HepG2 (cell line): ENCODE measurements around the gene H1-8. TPM values are rescaled to one million over a fixed set of nuclear protein-coding genes. Genes with fewer than 3 reads are reported as not detected.

Source experiments
- FOXA1 ChIP-seq, 2 experiments: fragments of 450-650 bp in 1 of 2; sonication (generic) in 1 of 2; formaldehyde crosslinking in 1 of 2; IDR thresholded peaks; 2 replicates each; pipeline versions ENCODE4 v1.4.0 to v1.6.1; 2016 to 2020; ENCODE audit warnings: missing genetic modification reagents in 1 of 2
- FOXP1 ChIP-seq, 2 experiments: fragments of 450-650 bp in 1 of 2; IDR thresholded peaks; 2 replicates each; pipeline ENCODE4 v1.6.1; 2017 to 2018; ENCODE audit warnings: antibody characterized with exemption in 1 of 2
- HINFP ChIP-seq: sonication (generic); formaldehyde crosslinking; IDR thresholded peaks from 2 replicates; pipeline ENCODE4 v1.4.0; 2020; ENCODE audit warnings: low read depth, mild to moderate bottlenecking, missing genetic modification reagents
- KAT7 ChIP-seq: IDR thresholded peaks from 2 replicates; pipeline ENCODE4 v1.6.1; 2018; ENCODE audit warnings: borderline replicate concordance, missing compliant biosample characterization
- MEIS2 ChIP-seq: sonication (generic); formaldehyde crosslinking; IDR thresholded peaks from 2 replicates; pipeline ENCODE4 v1.9.0; 2021; ENCODE audit warnings: mild to moderate bottlenecking, missing genetic modification reagents
- MTF2 ChIP-seq: sonication (generic); formaldehyde crosslinking; IDR thresholded peaks from 2 replicates; pipeline ENCODE4 v1.5.0; 2020; ENCODE audit warnings: missing genetic modification reagents, borderline replicate concordance
- NFKBIZ ChIP-seq: IDR thresholded peaks from 2 replicates; pipeline ENCODE4 v1.6.1; 2018; ENCODE audit warnings: missing genetic modification reagents, missing compliant biosample characterization
- NR2F2 ChIP-seq: IDR thresholded peaks from 2 replicates; pipeline ENCODE4 v1.6.1; 2012; ENCODE audit warnings: low read depth, inconsistent platforms, borderline replicate concordance
- PRMT3 ChIP-seq: sonication (generic); formaldehyde crosslinking; IDR thresholded peaks from 2 replicates; pipeline ENCODE4 v1.8.1; 2022; ENCODE audit warnings: low read depth, mild to moderate bottlenecking, moderate library complexity, missing genetic modification reagents, borderline replicate concordance
- SKIL ChIP-seq: sonication (generic); formaldehyde crosslinking; IDR thresholded peaks from 2 replicates; pipeline ENCODE4 v1.8.0; 2022; ENCODE audit warnings: missing genetic modification reagents, mild to moderate bottlenecking, moderate library complexity, borderline replicate concordance
- TOPORS ChIP-seq: sonication (generic); formaldehyde crosslinking; IDR thresholded peaks from 2 replicates; pipeline ENCODE4 v1.8.0; 2023; ENCODE audit warnings: mild to moderate bottlenecking, missing genetic modification reagents
- ZMYM4 ChIP-seq: sonication (generic); formaldehyde crosslinking; IDR thresholded peaks from 2 replicates; pipeline ENCODE4 v1.8.1; 2023; ENCODE audit warnings: mild to moderate bottlenecking, missing genetic modification reagents
- ZNF136 ChIP-seq: sonication (generic); formaldehyde crosslinking; IDR thresholded peaks from 2 replicates; pipeline ENCODE4 v1.8.1; 2022; ENCODE audit warnings: low read depth, mild to moderate bottlenecking, moderate library complexity, missing genetic modification reagents
- ZNF547 ChIP-seq: sonication (generic); formaldehyde crosslinking; IDR thresholded peaks from 2 replicates; pipeline ENCODE4 v1.5.1; 2020; ENCODE audit warnings: mild to moderate bottlenecking, missing genetic modification reagents
- polyA plus RNA-seq, 8 experiments: library from polyadenylated mRNA; depleted of rRNA in 3 of 8; stranded (reverse) in 7 of 8; unstranded in 1 of 8; fragments of >200 nt; fragmentation: Illumina TruSeq in 4 of 8; extraction: Trizol in 4 of 8; gene quantifications; 2 replicates each; pipeline versions ENCODE4 v1.2.1 to v1.2.3, GENCODE V29; 2011 to 2016; ENCODE audit warnings: low read depth in 4 of 8, missing spikeins in 1 of 8, mixed read lengths in 1 of 8; ENCODE audit not compliant: insufficient read depth in 1 of 8
- total RNA-seq, 5 experiments: library from RNA; depleted of rRNA; stranded (reverse); fragments of >200 nt; fragmentation: Illumina TruSeq; extraction: Trizol; gene quantifications; 2 replicates each; pipeline ENCODE4 v1.2.3, GENCODE V29; 2016; ENCODE audit warnings: low read depth in 1 of 5
- TF ChIP-seq, protein P1 (sequence below): sonication (generic); formaldehyde crosslinking; IDR thresholded peaks from 2 replicates; pipeline ENCODE4 v1.4.0; 2020; ENCODE audit warnings: mild to moderate bottlenecking, missing genetic modification reagents
- TF ChIP-seq, protein P2 (sequence below): sonication (generic); formaldehyde crosslinking; IDR thresholded peaks from 2 replicates; pipeline ENCODE4 v1.5.0; 2020; ENCODE audit warnings: missing genetic modification reagents

Gene H1-8
- total and polyA plus RNA-seq, 2 of the 13 experiments (the other 11 are each of a cell fraction or from before 2014, with no cell fraction given): 0.08 TPM; not detected in 1

DNA sequence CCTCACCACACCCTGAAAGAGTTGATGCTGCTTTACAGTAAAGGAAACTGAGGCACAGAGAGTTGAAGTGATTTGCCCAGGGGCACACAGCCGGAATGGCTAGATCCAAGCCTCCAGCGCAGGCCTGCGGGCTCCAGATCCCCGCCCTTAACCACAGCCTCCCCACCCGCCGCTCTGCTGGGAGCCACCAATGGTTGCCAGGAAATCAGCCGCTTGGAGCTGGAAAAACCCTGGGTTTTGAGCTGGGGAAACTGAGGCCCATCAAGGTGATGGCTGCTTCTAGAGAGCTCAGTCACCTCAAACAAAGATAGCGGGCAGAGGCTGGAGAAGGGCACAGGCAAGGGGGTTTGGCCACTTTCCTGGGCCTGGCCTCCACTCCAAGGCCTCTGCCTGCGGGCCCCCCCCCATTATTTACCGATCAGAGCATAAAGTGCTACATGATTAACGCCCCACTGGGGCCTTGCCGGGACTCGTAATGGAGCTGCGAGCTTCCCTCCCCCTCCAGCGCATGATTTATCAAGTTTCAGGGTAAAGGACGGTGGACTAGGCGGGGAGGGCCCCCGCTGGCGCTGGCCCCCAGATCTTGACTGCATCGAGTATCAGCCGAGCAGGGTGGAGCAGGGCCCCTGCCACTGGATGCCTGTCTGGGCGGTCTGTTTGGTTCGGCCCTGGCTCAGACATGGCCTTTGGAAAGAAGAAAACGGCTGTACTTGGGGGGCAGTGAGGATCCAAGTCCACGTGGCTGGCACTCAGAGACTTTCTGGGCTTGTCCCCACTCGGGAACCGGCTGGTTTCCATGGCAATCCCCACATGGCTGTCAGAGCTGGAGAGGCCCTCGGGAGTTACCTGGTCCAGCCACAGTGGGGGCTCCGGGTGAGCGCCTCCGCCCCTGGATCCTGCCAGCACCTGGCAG, 54.4 kb downstream of the H1-8 start (continued):
- TF ChIP-seq HINFP (no peak; the same call in 1 of the 2 replicates), SKIL (CRISPR knock-in tag) (no peak), FOXP1 (IDR thresholded peaks at IDR 0.05) (no peak), FOXP1 (CRISPR knock-in tag; IDR thresholded peaks at IDR 0.05) (no peak), TOPORS (CRISPR knock-in tag) (no peak), MTF2 (CRISPR knock-in tag) (no peak), ZNF136 (0 out of 2 replicates have a peak, but pooled peaks have one; percentile 54), KAT7 (CRISPR knock-in tag) (no peak), PRMT3 (CRISPR knock-in tag) (no peak), ZNF547 (no peak; the same call in 1 of the 2 replicates), ZMYM4 (CRISPR knock-in tag) (peak; percentile 49; the same call in 1 of the 2 replicates), NFKBIZ (CRISPR knock-in tag) (no peak), FOXA1 (IDR thresholded peaks at IDR 0.05) (no peak), FOXA1 (CRISPR knock-in tag; IDR thresholded peaks at IDR 0.05) (no peak), MEIS2 (CRISPR knock-in tag) (peak; percentile 21; the same call in 1 of the 2 replicates), NR2F2 (no peak)
- TF ChIP-seq, protein P1, sequence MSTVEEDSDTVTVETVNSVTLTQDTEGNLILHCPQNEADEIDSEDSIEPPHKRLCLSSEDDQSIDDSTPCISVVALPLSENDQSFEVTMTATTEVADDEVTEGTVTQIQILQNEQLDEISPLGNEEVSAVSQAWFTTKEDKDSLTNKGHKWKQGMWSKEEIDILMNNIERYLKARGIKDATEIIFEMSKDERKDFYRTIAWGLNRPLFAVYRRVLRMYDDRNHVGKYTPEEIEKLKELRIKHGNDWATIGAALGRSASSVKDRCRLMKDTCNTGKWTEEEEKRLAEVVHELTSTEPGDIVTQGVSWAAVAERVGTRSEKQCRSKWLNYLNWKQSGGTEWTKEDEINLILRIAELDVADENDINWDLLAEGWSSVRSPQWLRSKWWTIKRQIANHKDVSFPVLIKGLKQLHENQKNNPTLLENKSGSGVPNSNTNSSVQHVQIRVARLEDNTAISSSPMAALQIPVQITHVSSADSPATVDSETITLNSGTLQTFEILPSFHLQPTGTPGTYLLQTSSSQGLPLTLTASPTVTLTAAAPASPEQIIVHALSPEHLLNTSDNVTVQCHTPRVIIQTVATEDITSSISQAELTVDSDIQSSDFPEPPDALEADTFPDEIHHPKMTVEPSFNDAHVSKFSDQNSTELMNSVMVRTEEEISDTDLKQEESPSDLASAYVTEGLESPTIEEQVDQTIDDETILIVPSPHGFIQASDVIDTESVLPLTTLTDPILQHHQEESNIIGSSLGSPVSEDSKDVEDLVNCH (CRISPR knock-in tag): no peak
- TF ChIP-seq, protein P2, sequence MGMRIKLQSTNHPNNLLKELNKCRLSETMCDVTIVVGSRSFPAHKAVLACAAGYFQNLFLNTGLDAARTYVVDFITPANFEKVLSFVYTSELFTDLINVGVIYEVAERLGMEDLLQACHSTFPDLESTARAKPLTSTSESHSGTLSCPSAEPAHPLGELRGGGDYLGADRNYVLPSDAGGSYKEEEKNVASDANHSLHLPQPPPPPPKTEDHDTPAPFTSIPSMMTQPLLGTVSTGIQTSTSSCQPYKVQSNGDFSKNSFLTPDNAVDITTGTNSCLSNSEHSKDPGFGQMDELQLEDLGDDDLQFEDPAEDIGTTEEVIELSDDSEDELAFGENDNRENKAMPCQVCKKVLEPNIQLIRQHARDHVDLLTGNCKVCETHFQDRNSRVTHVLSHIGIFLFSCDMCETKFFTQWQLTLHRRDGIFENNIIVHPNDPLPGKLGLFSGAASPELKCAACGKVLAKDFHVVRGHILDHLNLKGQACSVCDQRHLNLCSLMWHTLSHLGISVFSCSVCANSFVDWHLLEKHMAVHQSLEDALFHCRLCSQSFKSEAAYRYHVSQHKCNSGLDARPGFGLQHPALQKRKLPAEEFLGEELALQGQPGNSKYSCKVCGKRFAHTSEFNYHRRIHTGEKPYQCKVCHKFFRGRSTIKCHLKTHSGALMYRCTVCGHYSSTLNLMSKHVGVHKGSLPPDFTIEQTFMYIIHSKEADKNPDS (CRISPR knock-in tag): no peak; the same call in 1 of the 2 replicates
